MM.1S (cell line): ENCODE results near the gene CRYBA2.

Experiments used
- DNase-seq: peaks from one replicate; pipeline ENCODE4 v3.0.0-alpha.2; 2015
- H2AFZ ChIP-seq: fragments of 300-600 bp; sonication (generic); 2 replicates; pipeline ENCODE4 v1.6.0; 2016; ENCODE audit warnings: antibody characterized with exemption, low read length
- H3F3A ChIP-seq: fragments of 300-600 bp; sonication (generic); 2 replicates; pipeline ENCODE4 v1.6.1; 2016; ENCODE audit warnings: mild to moderate bottlenecking, antibody characterized with exemption, low read length, moderate library complexity, mixed read lengths; ENCODE audit not compliant: insufficient read depth
- H3K27ac ChIP-seq: fragments of 300-600 bp; sonication (generic); 2 replicates; pipeline ENCODE4 v1.5.1; 2016; ENCODE audit warnings: mild to moderate bottlenecking, low read length
- H3K27me3 ChIP-seq: fragments of 300-600 bp; sonication (generic); replicated peaks from 2 replicates; pipeline ENCODE4 v1.6.0; 2016; ENCODE audit warnings: low read length; ENCODE audit not compliant: insufficient read depth
- H3K36me3 ChIP-seq: fragments of 300-600 bp; sonication (generic); replicated peaks from 2 replicates; pipeline ENCODE4 v1.6.1; 2016; ENCODE audit warnings: mild to moderate bottlenecking, low read length, mixed read lengths; ENCODE audit not compliant: insufficient read depth
- H3K4me1 ChIP-seq: fragments of 300-600 bp; sonication (generic); 2 replicates; pipeline ENCODE4 v1.6.1; 2016; ENCODE audit warnings: low read length, mixed read lengths
- H3K4me2 ChIP-seq: fragments of 300-600 bp; sonication (generic); 2 replicates; pipeline ENCODE4 v1.6.0; 2016; ENCODE audit warnings: low read depth, low read length
- H3K4me3 ChIP-seq: fragments of 300-600 bp; sonication (generic); 2 replicates; pipeline ENCODE4 v1.5.1; 2016; ENCODE audit warnings: low read length, mixed read lengths
- H3K79me2 ChIP-seq: fragments of 300-600 bp; sonication (generic); 2 replicates; pipeline ENCODE4 v1.6.1; 2016; ENCODE audit warnings: mixed run types, low read length, mixed read lengths
- H3K9ac ChIP-seq: fragments of 300-600 bp; sonication (generic); 2 replicates; pipeline ENCODE4 v1.6.1; 2016; ENCODE audit warnings: low read length, mixed read lengths
- H3K9me2 ChIP-seq: fragments of 300-600 bp; sonication (generic); replicated peaks from 2 replicates; pipeline ENCODE4 v1.6.1; 2016; ENCODE audit warnings: mild to moderate bottlenecking, low read length, mixed read lengths; ENCODE audit not compliant: insufficient read depth
- H3K9me3 ChIP-seq: fragments of 300-600 bp; sonication (generic); replicated peaks from 2 replicates; pipeline ENCODE4 v1.6.1; 2016; ENCODE audit warnings: mild to moderate bottlenecking, low read length, mixed read lengths; ENCODE audit not compliant: insufficient read depth
- H4K20me1 ChIP-seq: fragments of 300-600 bp; sonication (generic); 2 replicates; pipeline ENCODE4 v1.6.1; 2016; ENCODE audit warnings: mild to moderate bottlenecking, low read length, moderate library complexity, mixed read lengths; ENCODE audit not compliant: insufficient read depth
- EZH2 ChIP-seq: fragments of 300-600 bp; sonication (generic); optimal IDR thresholded peaks from 2 replicates; pipeline ENCODE3; 2017; ENCODE audit warnings: low read depth, mild to moderate bottlenecking, antibody characterized with exemption, low read length, mixed read lengths
- EZH2phosphoT487 ChIP-seq: fragments of 300-600 bp; sonication (generic); IDR thresholded peaks from 2 replicates; pipeline ENCODE4 v1.6.1; 2018; ENCODE audit warnings: antibody characterized with exemption, low read length
- TF ChIP-seq, protein P1 (sequence below): fragments of 300-600 bp; sonication (generic); IDR thresholded peaks from 2 replicates; pipeline ENCODE4 v1.5.1; 2016; ENCODE audit warnings: antibody characterized with exemption, low read length, mixed read lengths

CRYBA2 gene

DNA sequence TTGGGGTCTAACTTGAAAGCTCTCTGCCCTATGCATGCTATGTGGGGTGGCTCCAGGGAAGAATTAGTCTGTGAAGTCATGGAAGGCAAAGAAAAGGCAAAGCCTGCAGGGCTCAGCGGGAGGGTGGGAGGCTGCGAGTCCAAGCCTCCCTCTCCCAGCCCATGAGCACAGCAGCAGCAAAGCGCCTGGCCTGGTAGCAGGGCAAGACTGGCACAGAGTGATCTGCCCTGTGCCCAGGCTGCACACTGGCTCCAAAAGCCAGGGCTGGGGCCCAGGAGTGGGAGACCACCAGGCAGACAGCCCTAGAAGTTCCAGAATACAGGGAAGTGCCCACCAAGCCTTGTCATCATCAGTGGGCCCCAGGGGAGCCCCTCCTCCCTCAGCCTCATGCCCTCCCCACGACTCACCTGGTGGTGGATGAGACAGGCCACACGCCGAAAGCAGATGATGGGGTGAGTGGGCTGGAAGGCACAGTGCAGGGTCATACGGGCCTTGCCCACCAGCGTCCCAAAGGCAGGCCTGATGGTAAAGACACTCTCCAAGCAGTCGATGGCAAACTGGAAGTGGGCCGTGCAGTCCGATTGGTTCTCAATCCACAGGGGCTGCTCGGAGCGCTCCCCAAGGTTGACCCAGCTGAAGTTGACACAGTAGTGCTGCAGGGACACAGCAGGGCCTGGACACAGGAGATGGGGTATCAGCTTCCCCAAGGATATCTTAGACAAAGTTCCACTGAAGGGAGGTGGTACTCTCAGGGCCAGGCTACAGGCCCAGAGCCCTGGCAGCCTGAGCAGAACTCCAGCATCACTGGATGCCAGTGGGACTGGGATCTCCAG lies 36.0 kb upstream of the CRYBA2 start:
- Histone ChIP-seq H3K9me2 (no peaks in the 10 kb centered on the region), H3K27me3 (peaks cover 85% of the 10 kb centered on the region), H3F3A (no peaks in the 10 kb centered on the region), H3K27ac (no peak overlapping the region), H3K79me2 (no peaks in the 10 kb centered on the region), H3K9me3 (no peaks in the 10 kb centered on the region), H3K36me3 (no peaks in the 10 kb centered on the region), H3K4me1 (no peaks in the 10 kb centered on the region), H2AFZ (no peak overlapping the region), H3K9ac (no peak overlapping the region), H3K4me3 (no peak overlapping the region), H3K4me2 (no peak overlapping the region), H4K20me1 (no peaks in the 10 kb centered on the region)
- TF ChIP-seq EZH2 (no peak), EZH2phosphoT487 (no peak)
- TF ChIP-seq, protein P1, sequence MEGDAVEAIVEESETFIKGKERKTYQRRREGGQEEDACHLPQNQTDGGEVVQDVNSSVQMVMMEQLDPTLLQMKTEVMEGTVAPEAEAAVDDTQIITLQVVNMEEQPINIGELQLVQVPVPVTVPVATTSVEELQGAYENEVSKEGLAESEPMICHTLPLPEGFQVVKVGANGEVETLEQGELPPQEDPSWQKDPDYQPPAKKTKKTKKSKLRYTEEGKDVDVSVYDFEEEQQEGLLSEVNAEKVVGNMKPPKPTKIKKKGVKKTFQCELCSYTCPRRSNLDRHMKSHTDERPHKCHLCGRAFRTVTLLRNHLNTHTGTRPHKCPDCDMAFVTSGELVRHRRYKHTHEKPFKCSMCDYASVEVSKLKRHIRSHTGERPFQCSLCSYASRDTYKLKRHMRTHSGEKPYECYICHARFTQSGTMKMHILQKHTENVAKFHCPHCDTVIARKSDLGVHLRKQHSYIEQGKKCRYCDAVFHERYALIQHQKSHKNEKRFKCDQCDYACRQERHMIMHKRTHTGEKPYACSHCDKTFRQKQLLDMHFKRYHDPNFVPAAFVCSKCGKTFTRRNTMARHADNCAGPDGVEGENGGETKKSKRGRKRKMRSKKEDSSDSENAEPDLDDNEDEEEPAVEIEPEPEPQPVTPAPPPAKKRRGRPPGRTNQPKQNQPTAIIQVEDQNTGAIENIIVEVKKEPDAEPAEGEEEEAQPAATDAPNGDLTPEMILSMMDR: no peak
- DNase-seq: no peak

DNA sequence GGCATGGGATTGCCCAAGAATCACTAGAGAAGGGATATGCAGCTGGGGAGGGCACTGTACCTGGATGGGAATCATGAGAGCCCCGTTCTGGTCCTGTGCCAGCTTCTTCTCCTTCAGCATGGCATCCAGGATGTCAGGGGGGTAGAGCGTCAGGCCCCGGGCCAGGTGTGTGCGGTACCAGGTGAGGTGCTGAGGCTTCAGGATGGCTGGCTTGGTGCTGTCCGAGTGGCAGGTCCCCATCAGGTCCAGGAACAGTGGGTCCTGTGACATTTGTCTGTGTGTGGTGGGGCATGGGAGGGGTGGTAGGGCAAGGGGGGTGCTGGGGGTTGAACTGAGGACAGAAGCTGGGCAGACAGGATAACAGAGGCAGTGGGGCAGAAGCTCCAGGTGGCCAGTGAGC lies 34.9 kb upstream of the CRYBA2 start:
- Histone ChIP-seq H3K27me3 (peaks cover 80% of the 10 kb centered on the region), H2AFZ (no peak overlapping the region), H3K9me2 (no peaks in the 10 kb centered on the region), H3K4me3 (no peak overlapping the region), H3K79me2 (no peaks in the 10 kb centered on the region), H3K27ac (no peak overlapping the region), H3K4me1 (no peaks in the 10 kb centered on the region), H3K4me2 (no peak overlapping the region), H3F3A (no peaks in the 10 kb centered on the region), H3K36me3 (no peaks in the 10 kb centered on the region), H4K20me1 (no peaks in the 10 kb centered on the region), H3K9ac (no peak overlapping the region), H3K9me3 (no peaks in the 10 kb centered on the region)
- no peak for DNase-seq
- no peak for TF ChIP-seq EZH2
- TF ChIP-seq EZH2phosphoT487: no peak
- TF ChIP-seq, protein P1: no peak

DNA sequence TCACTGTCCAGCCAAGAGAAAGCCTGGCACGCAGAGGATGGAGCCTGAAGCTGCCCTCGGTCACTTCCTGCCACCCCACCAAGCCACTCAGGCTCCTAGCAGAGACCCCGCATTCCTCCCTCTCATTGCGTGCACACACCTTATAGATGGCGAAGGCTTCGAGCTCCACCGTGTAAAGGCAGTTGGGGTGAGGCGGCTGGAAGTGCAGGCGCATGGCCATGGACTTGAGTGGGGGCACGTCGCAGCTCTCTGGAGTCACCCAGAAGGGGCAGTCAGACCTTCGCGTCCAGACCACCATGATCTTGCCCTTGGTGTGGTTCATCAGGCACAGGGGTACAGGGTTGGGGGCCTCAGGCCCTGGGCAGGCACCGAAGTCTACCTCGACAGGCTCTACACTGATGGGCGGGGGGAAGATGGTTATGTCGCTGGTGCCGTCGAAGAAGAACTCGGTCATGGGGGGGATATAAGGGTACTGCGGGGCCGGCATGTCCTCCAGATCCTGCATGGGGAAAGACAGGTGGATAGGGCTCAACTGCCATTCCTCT lies 34.4 kb upstream of the CRYBA2 start:
- peaks cover 80% of the 10 kb centered on the region for H3K27me3 ChIP-seq

More for the DNA sequence above, 34.4 kb upstream of the CRYBA2 start:
- Histone ChIP-seq H3K4me3 (no peak overlapping the region), H3K9ac (no peak overlapping the region), H3F3A (no peaks in the 10 kb centered on the region), H3K4me2 (no peak overlapping the region), H3K9me2 (no peaks in the 10 kb centered on the region), H4K20me1 (no peaks in the 10 kb centered on the region), H3K36me3 (no peaks in the 10 kb centered on the region), H3K9me3 (no peaks in the 10 kb centered on the region), H3K27ac (no peak overlapping the region), H2AFZ (no peak overlapping the region), H3K4me1 (no peaks in the 10 kb centered on the region), H3K79me2 (no peaks in the 10 kb centered on the region)
- no peak for DNase-seq
- TF ChIP-seq, protein P1: no peak
- TF ChIP-seq EZH2phosphoT487: no peak
- no peak for TF ChIP-seq EZH2
